Left ventricle myocardium inferior (tissue), 1 donor: ENCODE data around the gene NCMAP. TPM values are rescaled to one million over a fixed set of nuclear protein-coding genes. Genes with fewer than 3 reads are reported as not detected.
A peak's percentile ranks its signal among the peaks of the same experiment; 100 is the strongest.

Experiments
- DNase-seq: peaks from one replicate; pipeline ENCODE4 v3.0.0-alpha.2; 2020
- H3K27ac ChIP-seq: fragments of 200-600 bp; replicated peaks from 2 replicates; pipeline ENCODE4 v1.8.0; 2021
- H3K27me3 ChIP-seq: fragments of 200-600 bp; 2 replicates; pipeline ENCODE4 v1.8.0; 2021; ENCODE audit warnings: low read depth
- H3K36me3 ChIP-seq: fragments of 200-600 bp; 2 replicates; pipeline ENCODE4 v1.8.0; 2021
- H3K4me1 ChIP-seq: fragments of 200-600 bp; 2 replicates; pipeline ENCODE4 v1.8.0; 2021
- H3K4me3 ChIP-seq: fragments of 200-600 bp; 2 replicates; pipeline ENCODE4 v1.8.0; 2021; ENCODE audit warnings: mild to moderate bottlenecking, moderate library complexity
- H3K9me3 ChIP-seq: fragments of 200-600 bp; replicated peaks from 2 replicates; pipeline ENCODE4 v1.8.0; 2021
- intact Hi-C: fragments of 100-400 bp; cut with micrococcal nuclease; formaldehyde crosslinking; loops from one replicate; pipeline ENCODE4 v1.11.0; 2022
- total RNA-seq: library from RNA; stranded (reverse); fragmentation: NEBNext Ultra II Directional; extraction: Animal tissue kit (Norgen Biotek cat#: 25700); gene quantifications from one replicate; pipeline ENCODE4 v1.2.1, GENCODE V29; 2021
- TF ChIP-seq, protein P1 (sequence below): fragments of 200-600 bp; IDR thresholded peaks from 2 replicates; pipeline ENCODE4 v1.8.0; 2021; ENCODE audit warnings: antibody characterized with exemption, mild to moderate bottlenecking, borderline replicate concordance
- donor health status: DM: no; HTN: yes; CAD: no; lungs with severe emphysema.

NCMAP gene
- total RNA-seq, 1 donor from 2014 or later, result 0.11 TPM

DNA sequence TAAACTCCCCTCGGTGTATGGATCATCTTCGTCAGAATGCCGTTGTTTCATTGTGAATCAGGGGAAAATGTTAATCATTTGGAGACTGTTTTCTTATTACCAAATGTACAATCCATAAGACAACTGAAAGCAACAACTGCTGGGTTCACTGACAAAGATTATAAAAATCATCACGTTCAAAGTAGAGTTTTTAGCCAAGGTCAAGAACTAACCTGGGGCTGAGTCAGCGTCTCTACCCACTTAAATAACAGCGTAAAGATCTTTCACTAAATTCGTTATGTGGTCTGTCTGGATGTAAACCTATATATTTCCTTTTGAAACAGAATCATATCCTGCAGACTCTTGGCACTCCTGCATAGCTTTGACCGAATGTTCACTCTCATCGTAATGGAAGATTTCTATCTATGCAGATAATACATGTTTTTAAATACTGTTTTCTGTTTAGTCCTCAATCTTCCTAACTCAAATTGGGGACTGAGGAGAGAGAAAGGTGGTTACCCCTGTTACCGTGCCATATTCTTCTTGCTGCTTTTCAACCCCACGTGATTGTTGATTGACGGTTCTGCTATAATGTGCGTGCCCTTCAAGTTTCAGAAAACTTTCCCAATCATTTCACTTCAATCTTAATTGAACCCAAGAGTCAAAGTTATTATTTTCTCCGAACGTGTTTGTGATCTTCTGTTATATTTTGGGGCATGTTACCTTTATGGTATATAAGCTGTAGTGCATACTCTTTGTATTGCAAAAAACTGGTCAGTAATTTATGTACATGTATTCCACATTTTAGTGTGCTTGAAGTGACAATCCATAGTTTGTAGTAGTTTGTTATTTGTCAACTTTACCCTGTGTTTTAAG lies 15.6 kb upstream of the NCMAP start:
- Histone ChIP-seq H3K27me3 (no peaks in the 10 kb centered on the region), H3K4me3 (no peak overlapping the region), H3K9me3 (no peaks in the 10 kb centered on the region), H3K36me3 (peaks cover 4% of the 10 kb centered on the region), H3K27ac (no peak overlapping the region), H3K4me1 (no peaks in the 10 kb centered on the region)
- no peak for DNase-seq
- TF ChIP-seq, protein P1, sequence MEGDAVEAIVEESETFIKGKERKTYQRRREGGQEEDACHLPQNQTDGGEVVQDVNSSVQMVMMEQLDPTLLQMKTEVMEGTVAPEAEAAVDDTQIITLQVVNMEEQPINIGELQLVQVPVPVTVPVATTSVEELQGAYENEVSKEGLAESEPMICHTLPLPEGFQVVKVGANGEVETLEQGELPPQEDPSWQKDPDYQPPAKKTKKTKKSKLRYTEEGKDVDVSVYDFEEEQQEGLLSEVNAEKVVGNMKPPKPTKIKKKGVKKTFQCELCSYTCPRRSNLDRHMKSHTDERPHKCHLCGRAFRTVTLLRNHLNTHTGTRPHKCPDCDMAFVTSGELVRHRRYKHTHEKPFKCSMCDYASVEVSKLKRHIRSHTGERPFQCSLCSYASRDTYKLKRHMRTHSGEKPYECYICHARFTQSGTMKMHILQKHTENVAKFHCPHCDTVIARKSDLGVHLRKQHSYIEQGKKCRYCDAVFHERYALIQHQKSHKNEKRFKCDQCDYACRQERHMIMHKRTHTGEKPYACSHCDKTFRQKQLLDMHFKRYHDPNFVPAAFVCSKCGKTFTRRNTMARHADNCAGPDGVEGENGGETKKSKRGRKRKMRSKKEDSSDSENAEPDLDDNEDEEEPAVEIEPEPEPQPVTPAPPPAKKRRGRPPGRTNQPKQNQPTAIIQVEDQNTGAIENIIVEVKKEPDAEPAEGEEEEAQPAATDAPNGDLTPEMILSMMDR, result no peak
- intact Hi-C loops, result loop anchor here (10.0 kb wide), 1 partner anchor 95 kb away; no protein-coding TSS in a partner anchor

- DNase-seq, result no peak
- H3K36me3 ChIP-seq, result no peaks in the 10 kb centered on the region
- TF ChIP-seq, protein P1, result no peak
- intact Hi-C loops, result loop anchor here (10.0 kb wide), 1 partner anchor 94 kb away; no protein-coding TSS in a partner anchor
- H3K27me3 ChIP-seq, result no peaks in the 10 kb centered on the region
- no peaks in the 10 kb centered on the region for H3K4me1 ChIP-seq
- H3K4me3 ChIP-seq, result no peak overlapping the region
- H3K9me3 ChIP-seq, result no peaks in the 10 kb centered on the region
- H3K27ac ChIP-seq, result no peak overlapping the region
Measured at GRCh38 chr1:24540906-24541710, 14.8 kb upstream of the NCMAP start.

GRCh38 chr1:24541711-24542346 lies 14.1 kb upstream of the NCMAP start:
- Histone ChIP-seq H3K27ac (no peak overlapping the region), H3K36me3 (no peaks in the 10 kb centered on the region), H3K4me1 (no peaks in the 10 kb centered on the region), H3K27me3 (peaks cover under 1% of the 10 kb centered on the region), H3K9me3 (no peaks in the 10 kb centered on the region), H3K4me3 (no peak overlapping the region)
- intact Hi-C loops, result loop anchor here (10.0 kb wide), 1 partner anchor 93 kb away; no protein-coding TSS in a partner anchor
- TF ChIP-seq, protein P1, result peak; percentile 72
- no peak for DNase-seq

DNA sequence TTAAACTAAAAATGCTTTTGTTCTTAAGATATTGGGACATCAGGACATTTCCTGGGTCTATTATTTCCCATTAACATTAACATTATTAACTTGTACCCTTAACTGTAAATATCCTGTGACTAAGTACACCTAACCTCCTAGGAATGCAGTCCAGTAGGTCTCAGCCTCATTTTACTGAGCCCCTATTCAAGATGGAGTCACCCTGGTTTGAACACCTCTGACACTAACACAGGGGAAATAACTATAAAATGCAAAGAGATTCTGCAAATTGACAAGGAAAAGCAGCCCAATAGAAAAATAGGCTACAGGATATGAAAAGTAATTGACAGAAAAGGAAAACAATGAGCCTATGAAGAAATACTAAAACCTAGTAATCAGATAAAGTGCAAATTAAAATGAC lies 11.6 kb upstream of the NCMAP start:
- Histone ChIP-seq H3K27me3 (peaks cover 22% of the 10 kb centered on the region), H3K4me3 (no peak overlapping the region), H3K9me3 (no peaks in the 10 kb centered on the region), H3K27ac (no peak overlapping the region), H3K36me3 (no peaks in the 10 kb centered on the region), H3K4me1 (no peaks in the 10 kb centered on the region)
- DNase-seq, result no peak
- intact Hi-C loops, result loop anchor here (10.0 kb wide), 1 partner anchor 91 kb away; no protein-coding TSS in a partner anchor
- TF ChIP-seq, protein P1, result no peak

DNA sequence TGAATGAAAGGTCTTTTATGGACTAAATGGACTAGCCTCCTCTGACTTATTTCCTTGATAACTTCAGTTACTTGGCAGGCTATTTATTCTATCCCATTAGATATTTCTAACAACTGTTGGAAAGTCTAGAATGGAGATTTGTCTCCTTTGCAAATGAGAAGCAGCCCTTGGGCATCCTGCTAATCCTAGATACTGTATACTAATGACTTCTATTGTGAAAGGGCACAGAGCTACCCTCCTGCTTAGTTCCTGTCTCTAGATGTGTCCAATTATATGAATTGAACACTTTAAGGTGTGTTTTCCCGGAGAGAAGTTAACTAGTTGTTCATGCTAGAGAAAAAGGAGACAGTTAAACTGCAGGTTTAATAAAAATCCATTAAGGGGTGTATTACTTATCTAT lies 10.2 kb upstream of the NCMAP start:
- no peak overlapping the region for H3K27ac ChIP-seq
- no peaks in the 10 kb centered on the region for H3K36me3 ChIP-seq
- no peaks in the 10 kb centered on the region for H3K4me1 ChIP-seq
- H3K9me3 ChIP-seq, result no peaks in the 10 kb centered on the region
- H3K27me3 ChIP-seq, result peaks cover 25% of the 10 kb centered on the region
- H3K4me3 ChIP-seq, result no peak overlapping the region
- intact Hi-C loops, result loop anchor here (10.0 kb wide), 1 partner anchor 89 kb away; no protein-coding TSS in a partner anchor
- DNase-seq, result no peak
- TF ChIP-seq, protein P1, result no peak
